HPDE6-E6E7 (cell line): ENCODE measurements around the gene TTK.
"Not testable (repeated sequence)": the region's sequence is repeated elsewhere in the genome, so short reads cannot be mapped to it uniquely, and the experiment has no call there.

ENCODE experiments used
- DNase-seq: peaks from one replicate; pipeline ENCODE4 v3.0.0; 2011; ENCODE audit warnings: missing footprints; ENCODE audit errors: extremely low spot score

TTK gene

DNA sequence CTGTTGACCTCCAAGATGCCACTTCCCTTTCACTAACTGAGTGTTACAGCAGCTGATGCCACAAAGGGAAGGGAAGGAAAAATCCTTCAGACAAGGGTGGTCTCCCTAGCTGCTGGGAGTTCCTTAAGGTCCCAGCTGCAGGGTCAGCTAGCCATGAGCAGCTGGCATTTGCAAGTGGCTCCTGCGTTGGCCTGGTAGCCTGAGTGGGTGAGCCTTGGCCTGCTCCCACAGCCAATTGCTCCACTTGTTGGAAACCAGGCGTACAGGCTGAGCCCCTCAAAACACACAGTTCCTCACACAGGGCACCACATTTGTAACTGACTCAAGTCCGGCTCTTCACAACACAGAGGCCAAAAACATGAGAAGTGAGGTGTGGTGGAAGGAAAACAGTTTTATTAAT is 16.7 kb downstream of the TTK start:
- no peak for DNase-seq

DNA sequence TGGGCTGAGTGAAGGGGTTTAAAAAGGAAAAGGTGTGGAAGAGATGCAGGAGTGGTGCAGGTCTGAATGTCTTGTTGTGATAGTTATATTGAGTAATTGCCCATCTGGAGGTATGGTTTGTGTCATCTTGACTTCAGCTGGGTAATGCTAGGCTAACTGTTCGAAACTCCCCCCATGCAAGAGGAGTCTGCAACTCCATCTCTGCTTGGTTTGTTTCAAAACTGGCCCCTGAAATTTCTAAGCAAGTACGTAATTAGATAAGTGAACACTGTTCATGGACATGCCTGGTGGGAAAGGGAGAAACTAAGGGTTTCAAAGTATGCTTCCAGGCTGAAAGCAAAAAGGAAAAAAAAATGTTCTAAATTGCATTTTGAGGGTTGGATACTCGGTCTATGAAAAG is 17.1 kb downstream of the TTK start:
- DNase-seq, result no peak

DNA sequence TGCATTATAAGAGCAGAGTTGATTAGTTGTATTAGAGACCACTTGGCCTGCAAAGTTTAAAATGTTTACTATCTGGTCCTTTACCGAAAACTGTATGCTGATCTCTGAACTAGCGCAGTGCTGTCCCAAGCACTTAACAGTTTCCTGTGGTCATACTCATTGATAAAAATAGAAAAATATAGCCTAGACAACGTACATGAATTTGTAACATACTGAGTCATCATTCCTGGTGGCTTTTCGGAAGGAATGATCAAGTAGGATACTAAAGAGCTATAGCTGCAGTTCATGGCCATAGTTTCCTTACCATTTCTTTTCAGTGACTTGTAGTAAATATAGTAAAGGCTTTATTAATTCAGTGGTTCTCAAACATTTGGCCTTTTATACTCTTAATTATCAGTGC is 18.4 kb downstream of the TTK start:
- DNase-seq, result no peak

DNA sequence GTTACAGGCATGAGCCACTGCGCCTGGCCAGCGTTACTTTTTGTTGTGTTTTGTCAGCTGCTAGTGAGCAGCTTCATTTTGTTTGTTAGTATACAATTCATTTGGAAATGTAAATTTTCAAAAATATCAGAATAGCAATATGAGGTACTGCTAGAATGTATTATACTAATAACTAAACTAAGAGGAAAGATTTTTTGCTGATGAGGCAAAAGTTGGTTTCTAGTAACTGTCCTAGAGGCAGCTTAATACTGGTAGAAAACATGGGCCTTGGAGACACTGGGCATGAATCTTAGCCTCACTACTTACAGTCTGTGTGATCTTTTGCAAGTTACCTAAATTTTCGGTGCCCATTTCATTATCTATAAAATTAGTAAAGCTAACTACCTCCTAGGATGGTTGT is 24.1 kb downstream of the TTK start:
- no peak for DNase-seq

DNA sequence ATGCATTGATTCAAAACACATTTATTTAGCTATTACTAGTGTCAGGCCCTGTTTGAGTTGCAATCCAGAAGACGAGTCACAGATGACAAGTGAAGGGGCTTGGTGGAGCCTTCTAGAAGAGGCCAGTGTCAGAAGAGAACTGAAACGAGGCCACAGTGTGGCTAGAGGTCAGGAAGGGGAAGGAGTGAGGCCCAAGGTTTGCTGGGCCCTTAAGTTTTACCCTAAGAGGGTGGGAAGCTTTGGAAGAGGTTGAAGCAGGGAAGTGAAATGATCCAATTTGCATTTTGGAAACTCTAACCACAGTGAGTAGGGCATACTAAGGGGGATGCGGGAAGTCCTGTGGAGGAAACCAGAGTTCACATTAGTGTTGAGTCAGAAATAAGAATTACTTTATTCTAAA is 25.0 kb downstream of the TTK start:
- DNase-seq, result no peak

DNA sequence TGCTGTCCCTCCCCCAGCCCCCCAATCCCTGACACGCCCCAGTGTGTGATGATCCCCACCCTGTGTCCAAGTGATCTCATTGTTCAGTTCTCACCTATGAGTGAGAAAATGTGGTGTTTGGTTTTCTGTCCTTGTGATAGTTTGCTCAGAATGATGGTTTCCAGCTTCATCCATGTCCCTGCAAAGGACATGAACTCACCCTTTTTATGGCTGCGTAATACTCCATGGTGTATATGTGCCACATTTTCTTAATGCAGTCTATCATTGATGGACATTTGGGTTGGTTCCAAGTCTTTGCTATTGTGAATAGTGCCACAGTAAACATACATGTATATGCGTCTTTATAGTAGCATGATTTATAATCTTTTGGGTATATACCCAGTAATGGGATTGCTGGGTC is 43.8 kb downstream of the TTK start:
- DNase-seq, result not testable (repeated sequence)

DNA sequence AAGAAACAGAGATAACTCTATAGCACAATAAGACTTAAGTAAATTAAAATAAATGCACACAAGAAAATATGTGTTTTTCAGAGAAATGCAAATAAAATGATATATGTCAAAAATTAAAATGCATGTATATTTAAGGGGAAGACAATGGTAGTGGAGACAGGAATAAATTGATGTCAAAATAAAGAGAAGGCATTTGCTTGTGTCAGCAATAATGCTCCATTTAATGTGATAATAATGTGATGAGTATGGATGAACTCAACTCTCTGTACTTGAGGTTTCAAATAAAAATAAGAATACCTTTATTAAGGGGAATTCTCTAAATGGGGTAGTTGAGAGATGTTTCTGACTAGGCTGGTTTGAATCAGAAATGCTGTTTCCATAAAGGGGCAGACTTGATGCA is 56.3 kb downstream of the TTK start:
- no peak for DNase-seq

DNA sequence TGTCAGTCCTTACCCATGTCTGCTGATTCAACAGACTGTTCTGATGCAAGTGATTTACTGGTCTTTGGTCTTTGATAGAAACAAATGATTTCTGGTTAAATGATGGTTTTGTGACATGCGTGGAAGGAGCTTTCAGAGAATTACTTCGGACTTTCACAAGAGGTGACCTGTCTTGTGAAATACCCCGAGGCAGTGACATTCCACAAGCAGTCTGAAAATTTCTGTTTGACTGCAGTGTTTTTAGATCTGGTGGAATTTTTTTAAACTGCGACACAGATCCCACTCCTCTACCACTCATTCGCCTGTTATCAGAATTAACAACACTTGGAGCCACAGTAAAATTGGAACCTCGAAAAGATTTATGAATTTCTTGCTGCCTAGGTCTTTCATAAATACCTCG is 63.7 kb downstream of the TTK start:
- DNase-seq, result not testable (repeated sequence)

DNA sequence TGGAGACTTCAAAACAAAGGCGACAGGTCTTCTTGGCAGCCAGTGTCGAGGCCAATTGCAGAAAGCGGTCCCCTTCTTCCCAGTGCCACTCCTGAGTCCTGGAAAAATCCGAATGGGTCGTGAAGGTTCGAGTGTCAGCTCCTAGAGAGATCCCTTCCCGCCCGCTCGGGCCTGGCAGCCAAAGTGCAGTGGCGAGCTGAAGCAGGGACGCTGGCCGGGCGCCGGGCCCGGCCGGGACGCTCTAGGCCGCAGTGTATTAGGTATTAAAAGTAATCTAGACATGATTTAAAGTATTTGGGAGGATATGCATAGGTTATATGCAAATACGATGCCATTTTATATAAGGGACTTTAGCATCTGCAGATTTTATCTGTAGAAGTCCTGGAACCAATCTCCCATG is 66.0 kb downstream of the TTK start:
- not testable (repeated sequence) for DNase-seq

DNA sequence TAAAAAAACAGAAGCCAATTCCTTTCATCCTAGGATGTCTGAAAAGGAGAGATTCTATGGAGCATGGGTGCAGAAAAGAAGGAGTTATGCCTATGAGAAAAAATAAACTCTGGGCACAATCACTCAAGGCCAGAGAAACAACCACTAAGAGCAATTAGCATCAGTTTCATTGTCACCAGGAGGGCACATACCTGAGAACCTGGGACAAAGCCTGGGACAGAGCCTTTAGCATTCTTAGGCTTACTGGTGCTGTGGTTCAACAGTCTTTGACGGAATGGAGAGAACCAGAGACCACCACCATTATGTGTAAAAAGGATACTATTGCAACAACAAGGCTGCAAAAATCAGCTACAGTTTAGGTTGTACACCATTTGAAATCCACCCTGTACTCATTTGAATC is 72.6 kb downstream of the TTK start:
- DNase-seq, result no peak

DNA sequence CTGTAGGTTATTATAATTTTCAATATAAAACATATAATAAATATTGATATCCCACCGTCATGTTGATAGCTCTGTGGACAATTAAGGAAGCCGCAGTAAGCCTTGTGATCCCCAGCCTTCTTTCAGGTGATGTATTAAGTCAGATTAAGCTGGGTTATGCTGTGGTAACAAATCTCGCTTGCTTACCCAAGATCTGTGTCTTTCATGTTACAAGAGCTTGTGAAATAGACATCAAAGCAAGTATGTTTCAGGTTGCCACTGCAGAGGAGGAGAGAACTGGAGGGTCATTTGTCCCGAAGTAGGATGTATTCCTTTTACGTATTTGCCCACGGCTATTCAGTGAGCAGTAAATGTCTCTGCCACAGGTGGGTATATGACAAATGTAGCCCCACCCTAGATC is 84.2 kb downstream of the TTK start:
- DNase-seq, result no peak

DNA sequence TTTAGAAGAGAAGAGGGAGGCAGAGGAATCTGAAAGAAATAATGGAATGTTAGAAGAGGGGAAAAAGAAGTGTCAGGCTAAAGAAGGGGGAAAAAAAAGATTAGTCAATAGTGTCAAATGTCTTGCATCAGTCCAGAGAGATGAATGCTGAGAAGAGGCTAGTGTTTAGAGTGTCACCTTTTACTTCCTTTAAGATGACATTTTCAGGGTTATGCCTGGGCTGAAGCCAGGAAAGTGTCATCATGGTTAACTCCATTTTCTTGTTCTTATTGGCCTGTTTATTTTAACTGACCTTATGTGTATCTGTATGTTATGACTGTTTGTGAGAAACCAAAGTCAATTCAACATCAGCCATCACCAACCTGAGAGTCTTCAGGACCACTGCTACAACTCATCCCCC is 87.1 kb downstream of the TTK start:
- no peak for DNase-seq
